Measurements from ENCODE around the gene FLRT1.

FLRT1 gene

DNA sequence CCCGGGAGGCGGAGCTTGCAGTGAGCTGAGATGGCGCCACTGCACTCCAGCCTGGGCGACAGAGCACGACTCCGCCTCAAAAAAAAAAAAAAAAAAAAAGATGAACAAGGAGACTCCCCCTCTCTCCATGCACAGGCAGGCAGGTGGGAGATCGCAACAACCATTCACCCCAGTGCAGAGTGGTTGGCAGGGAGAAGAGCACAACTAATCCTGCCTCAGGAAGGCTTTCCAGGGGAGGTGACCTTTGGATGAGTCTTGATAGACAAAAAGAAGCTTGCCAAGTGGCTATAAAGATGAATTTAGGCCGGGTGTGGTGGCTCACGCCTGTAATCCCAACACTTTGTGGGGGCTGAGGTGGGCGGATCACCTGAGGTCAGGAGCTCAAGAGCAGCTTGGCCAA is 30.0 kb downstream of the FLRT1 start:
- no peak for DNase-seq (ENCODE audit: low read depth in 2 of 2)

GRCh38 chr11:64067230-64067993 is 31.7 kb downstream of the FLRT1 start:
- no peak for DNase-seq (ENCODE audit: low read depth in 2 of 2)

DNA sequence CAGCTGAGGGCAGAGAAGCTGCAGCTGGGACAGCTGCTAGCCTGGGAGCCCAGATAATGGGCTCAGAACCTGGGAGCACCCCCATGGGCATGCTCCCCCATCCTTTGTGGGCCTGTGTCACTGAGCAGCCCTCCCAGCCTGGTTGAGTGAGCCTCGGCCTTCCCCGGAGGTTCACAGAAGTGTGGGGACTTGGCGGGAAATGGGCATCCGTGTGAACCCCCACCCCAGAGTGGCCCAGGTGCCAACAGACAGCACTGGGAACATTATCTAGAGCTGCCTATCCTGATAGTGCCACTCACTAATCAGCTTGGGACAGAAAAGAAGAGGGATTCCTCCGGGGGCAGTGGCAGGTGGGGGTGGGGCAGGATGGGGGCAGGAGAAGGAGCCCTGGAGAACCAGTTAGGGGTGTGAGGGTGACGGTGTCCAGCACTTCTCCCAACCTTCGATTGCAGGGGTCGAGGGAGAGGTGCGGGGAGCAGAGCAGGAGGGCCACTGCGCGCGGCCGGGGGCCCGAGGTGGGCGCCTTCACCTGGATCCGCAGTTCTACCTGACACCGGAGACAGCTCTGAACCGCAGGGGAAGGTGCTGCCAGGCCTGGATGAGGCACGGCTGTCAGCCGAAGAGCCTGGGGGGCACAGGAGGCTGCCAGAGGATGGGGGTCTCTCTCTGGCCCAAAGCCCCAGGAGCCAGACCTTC is 33.1 kb downstream of the FLRT1 start:
- DNase-seq (ENCODE audit: low read depth in 2 of 2): no peak

- DNase-seq (ENCODE audit: low read depth in 2 of 2): no peak
Observed at GRCh38 chr11:64069401-64070313, 33.9 kb downstream of the FLRT1 start.

DNA sequence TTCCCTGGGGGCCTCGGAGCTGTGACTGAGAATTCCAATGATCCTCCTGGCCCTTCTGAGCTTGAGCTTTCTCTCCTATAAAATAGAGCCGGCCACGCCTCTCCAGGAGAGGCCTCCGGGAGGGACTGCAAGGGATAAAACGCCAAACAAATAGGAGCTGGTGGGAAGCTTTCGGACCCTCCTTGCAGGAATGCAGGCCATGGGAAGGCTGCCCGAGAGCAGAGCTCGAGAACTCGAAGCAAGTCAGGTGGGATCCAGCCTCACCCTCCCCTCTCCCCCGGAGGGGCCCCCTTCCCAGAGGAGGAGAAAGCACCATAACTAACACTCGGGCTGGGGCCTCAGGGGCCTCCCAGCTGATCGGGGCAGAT is 34.6 kb downstream of the FLRT1 start:
- no peak for DNase-seq (ENCODE audit: low read depth in 2 of 2)

GRCh38 chr11:64071849-64072248 is 36.1 kb downstream of the FLRT1 start:
- no peak for DNase-seq (ENCODE audit: low read depth in 2 of 2)

GRCh38 chr11:64072403-64072802 is 36.7 kb downstream of the FLRT1 start:
- no peak for DNase-seq (ENCODE audit: low read depth in 2 of 2)

DNA sequence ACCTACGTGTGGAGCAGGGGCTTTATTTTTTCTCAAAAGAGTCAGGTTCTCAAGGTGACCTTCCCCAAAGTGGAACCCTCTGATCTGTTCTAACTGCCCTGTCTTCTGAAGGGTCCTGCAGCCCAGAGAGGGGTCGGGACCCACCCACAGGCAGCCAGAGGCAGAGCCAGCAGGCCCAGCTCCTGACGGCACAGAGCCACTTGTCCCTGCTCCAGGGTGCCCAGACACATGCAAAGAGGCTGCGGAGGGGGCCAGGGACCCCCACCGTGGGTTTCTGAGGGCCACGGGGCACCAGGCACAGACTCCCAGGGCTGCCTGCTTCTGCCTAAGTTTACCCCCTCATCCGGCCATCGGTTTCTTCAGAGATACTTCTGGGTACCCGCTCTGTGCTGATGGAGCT is 37.1 kb downstream of the FLRT1 start:
- no peak for DNase-seq (ENCODE audit: low read depth in 2 of 2)

DNA sequence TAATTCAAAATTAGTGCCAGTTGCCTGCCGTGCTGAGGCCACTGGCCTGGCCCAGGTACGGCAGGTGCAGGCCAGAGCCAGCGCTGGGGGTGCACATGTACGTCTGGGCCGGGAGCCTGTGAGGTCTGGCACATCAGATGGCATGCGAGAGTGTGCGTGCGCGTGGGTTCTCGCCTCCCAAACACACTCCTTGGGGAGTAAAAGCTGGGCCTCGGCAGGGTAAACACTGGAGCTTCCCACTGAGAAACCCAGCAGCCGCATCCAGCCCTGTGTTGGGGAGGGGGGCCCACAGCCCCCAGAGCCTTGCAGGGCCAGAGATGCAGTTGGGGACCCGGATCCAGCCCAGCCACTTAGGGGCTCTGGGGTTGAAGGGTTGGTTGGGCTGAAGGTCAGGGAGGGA is 37.8 kb downstream of the FLRT1 start:
- no peak for DNase-seq (ENCODE audit: low read depth in 2 of 2)

- DNase-seq (ENCODE audit: low read depth in 2 of 2): no peak
Observed at GRCh38 chr11:64074239-64074638, 38.5 kb downstream of the FLRT1 start.

DNA sequence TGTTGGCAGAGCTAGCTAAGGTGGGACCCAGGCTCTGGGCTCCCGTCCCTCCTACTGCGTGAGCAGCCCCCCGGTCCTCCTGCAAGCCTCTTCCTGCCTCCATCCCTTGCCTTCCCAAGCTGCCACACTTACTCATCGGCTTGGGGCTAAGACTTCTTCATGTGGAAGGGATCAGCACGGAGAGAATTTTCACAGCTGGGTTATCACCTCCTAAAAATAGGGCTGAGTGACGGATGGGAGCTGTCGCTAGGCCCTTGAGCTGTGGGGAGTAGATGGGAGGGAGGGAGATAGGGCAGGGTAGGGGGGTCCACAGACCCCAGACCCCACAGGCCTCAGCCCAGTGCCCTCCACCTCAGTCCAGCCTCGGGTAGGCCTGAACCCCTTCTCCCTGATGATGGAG is 41.0 kb downstream of the FLRT1 start:
- no peak for DNase-seq (ENCODE audit: low read depth in 2 of 2)

DNA sequence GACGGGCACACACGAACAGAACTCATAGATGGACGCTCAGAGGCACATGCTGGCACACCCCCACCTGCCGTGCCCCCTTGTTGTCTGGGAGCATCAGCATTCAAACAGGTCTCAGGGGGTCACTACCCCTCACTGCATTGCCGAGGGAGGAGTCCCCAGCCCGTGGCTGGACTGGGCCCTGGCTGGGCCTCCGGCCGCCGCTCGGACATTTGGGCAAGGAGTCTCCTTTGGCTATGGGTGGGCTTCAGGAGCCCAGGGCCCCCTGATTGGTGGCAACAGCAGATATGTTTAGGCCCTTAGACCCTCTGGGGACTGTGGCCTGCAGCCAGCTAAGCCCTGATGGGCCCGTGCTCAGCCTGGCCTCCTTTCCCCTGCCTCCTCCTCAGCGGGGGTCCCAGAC is 41.9 kb downstream of the FLRT1 start:
- no peak for DNase-seq (ENCODE audit: low read depth in 2 of 2)

GRCh38 chr11:64078284-64078683 is 42.6 kb downstream of the FLRT1 start:
- no peak for DNase-seq (ENCODE audit: low read depth in 2 of 2)

GRCh38 chr11:64078905-64079304 is 43.2 kb downstream of the FLRT1 start:
- no peak for DNase-seq (ENCODE audit: low read depth in 2 of 2)

- DNase-seq (ENCODE audit: low read depth in 2 of 2): no peak
Observed at GRCh38 chr11:64080390-64080789, 44.7 kb downstream of the FLRT1 start.

GRCh38 chr11:64081745-64082442 is 46.2 kb downstream of the FLRT1 start:
- no peak for DNase-seq (ENCODE audit: low read depth in 2 of 2)

- no peak for DNase-seq (ENCODE audit: low read depth in 2 of 2)
Observed at GRCh38 chr11:64083398-64084080, 47.8 kb downstream of the FLRT1 start.

- no peak for DNase-seq (ENCODE audit: low read depth in 2 of 2)
Observed at GRCh38 chr11:64084146-64084950, 48.6 kb downstream of the FLRT1 start.

GRCh38 chr11:64084951-64085710 is 49.4 kb downstream of the FLRT1 start:
- DNase-seq (ENCODE audit: low read depth in 2 of 2): no peak

Data from stimulated activated CD8-positive, alpha-beta memory T cell treated with anti-CD3 and anti-CD28 coated beads, Interleukin-2, amount 100 ng/mL, for 1 hour (primary cell).